ENCODE results near the gene SVEP1. TPM values are rescaled to one million over a fixed set of nuclear protein-coding genes. Genes with fewer than 3 reads are reported as not detected.

Gene SVEP1
- total RNA-seq, 2 donors from 2014 or later = 0.44 to 0.46 TPM

DNA sequence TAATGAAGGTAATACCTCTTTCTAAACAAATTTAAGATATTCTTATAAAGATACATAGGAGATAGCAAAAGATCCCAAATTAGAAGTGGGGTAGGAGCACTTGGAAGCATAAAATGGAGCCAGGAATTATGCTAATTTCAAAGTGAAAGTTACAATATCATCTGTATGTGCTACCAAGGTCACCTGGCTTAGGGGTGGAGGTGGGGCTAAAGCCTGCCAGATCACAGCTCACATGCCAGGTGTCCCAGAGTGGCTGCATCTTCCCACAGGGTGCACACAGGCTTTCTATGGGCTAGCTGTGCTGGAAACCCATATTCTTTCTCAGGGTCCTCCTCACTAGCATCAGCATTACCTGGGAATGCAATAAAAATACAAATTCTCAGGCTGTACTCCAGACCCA is 123.7 kb downstream of the SVEP1 start:
- no peaks in the 10 kb centered on the region for H3K4me1 ChIP-seq (ENCODE audit: control insufficient read depth, insufficient read depth, low read length)
- TF ChIP-seq CTCF (conservative IDR thresholded peaks at IDR 0.05) = no peak
- no peak overlapping the region for H3K9ac ChIP-seq (ENCODE audit: extremely low read depth, low read length, poor library complexity, severe bottlenecking)
- DNase-seq = no peak
- H3K9me3 ChIP-seq (ENCODE audit: control insufficient read depth, low read length) = no peaks in the 10 kb centered on the region
- Mint-ChIP-seq H3K27me3 (ENCODE audit: insufficient read depth) (no peaks in the 10 kb centered on the region), H3K9me3 (no peaks in the 10 kb centered on the region), H3K36me3 (ENCODE audit: low read depth) (no peaks in the 10 kb centered on the region), H3K4me3 (no peak overlapping the region), H3K27ac (no peak overlapping the region), H3K4me1 (no peaks in the 10 kb centered on the region)
- H3K36me3 ChIP-seq (ENCODE audit: control insufficient read depth, insufficient read depth, low read length) = no peaks in the 10 kb centered on the region
- H3K27ac ChIP-seq (ENCODE audit: low read depth, low read length) = no peak overlapping the region
- no peak overlapping the region for H3K4me3 ChIP-seq (ENCODE audit: low read length)
- H3K27me3 ChIP-seq (ENCODE audit: control insufficient read depth, insufficient read depth, low read length, poor library complexity, severe bottlenecking) = no peaks in the 10 kb centered on the region

GRCh38 chr9:110452227-110452801 is 127.2 kb downstream of the SVEP1 start:
- no peak for DNase-seq
- Mint-ChIP-seq H3K9me3 (peaks cover 2% of the 10 kb centered on the region), H3K36me3 (ENCODE audit: low read depth) (no peaks in the 10 kb centered on the region), H3K27ac (no peak overlapping the region), H3K27me3 (ENCODE audit: insufficient read depth) (no peaks in the 10 kb centered on the region), H3K4me1 (no peaks in the 10 kb centered on the region), H3K4me3 (no peak overlapping the region)
- no peaks in the 10 kb centered on the region for H3K4me1 ChIP-seq (ENCODE audit: control insufficient read depth, insufficient read depth, low read length)
- WGBS, 2 experiments (ENCODE audit: insufficient coverage in 1 of 2, insufficient read length in 1 of 2) = 33 to 34% methylated on average over 2 to 3 of the region's 3 CpGs
- H3K9me3 ChIP-seq (ENCODE audit: control insufficient read depth, low read length) = no peaks in the 10 kb centered on the region
- no peak overlapping the region for H3K27ac ChIP-seq (ENCODE audit: low read depth, low read length)
- no peaks in the 10 kb centered on the region for H3K27me3 ChIP-seq (ENCODE audit: control insufficient read depth, insufficient read depth, low read length, poor library complexity, severe bottlenecking)
- no peak overlapping the region for H3K9ac ChIP-seq (ENCODE audit: extremely low read depth, low read length, poor library complexity, severe bottlenecking)
- H3K4me3 ChIP-seq (ENCODE audit: low read length) = no peak overlapping the region
- no peaks in the 10 kb centered on the region for H3K36me3 ChIP-seq (ENCODE audit: control insufficient read depth, insufficient read depth, low read length)
- TF ChIP-seq CTCF (conservative IDR thresholded peaks at IDR 0.05) = peak; percentile 80

DNA sequence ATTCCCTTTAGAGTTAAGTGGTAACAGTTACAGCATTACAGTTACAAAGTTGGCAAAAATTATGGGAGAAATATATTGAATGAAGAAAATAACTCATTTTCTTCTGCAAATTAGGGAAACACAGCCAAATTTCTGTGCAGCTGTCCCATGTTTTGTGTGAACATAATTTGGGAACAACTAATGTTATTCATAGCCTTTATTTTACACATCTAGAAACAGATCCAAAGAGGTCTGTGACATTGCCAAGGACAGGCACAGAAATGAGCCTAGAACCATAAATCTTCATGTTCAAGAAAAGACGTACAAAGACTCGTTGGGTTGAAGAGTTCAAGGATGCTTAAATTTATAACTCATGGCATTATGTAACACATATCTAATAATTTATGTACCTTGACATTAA is 127.8 kb downstream of the SVEP1 start:
- H3K9me3 Mint-ChIP-seq = peaks cover 3% of the 10 kb centered on the region
- Histone ChIP-seq H3K9me3 (ENCODE audit: control insufficient read depth, low read length) (no peaks in the 10 kb centered on the region), H3K27me3 (ENCODE audit: control insufficient read depth, insufficient read depth, low read length, poor library complexity, severe bottlenecking) (no peaks in the 10 kb centered on the region), H3K36me3 (ENCODE audit: control insufficient read depth, insufficient read depth, low read length) (no peaks in the 10 kb centered on the region), H3K9ac (ENCODE audit: extremely low read depth, low read length, poor library complexity, severe bottlenecking) (no peak overlapping the region), H3K4me3 (ENCODE audit: low read length) (no peak overlapping the region), H3K27ac (ENCODE audit: low read depth, low read length) (no peak overlapping the region), H3K4me1 (ENCODE audit: control insufficient read depth, insufficient read depth, low read length) (no peaks in the 10 kb centered on the region)
- H3K36me3 Mint-ChIP-seq (ENCODE audit: low read depth) = no peaks in the 10 kb centered on the region
- H3K4me3 Mint-ChIP-seq = no peak overlapping the region
- no peak for DNase-seq
- no peaks in the 10 kb centered on the region for H3K27me3 Mint-ChIP-seq (ENCODE audit: insufficient read depth)
- H3K27ac Mint-ChIP-seq = no peak overlapping the region
- TF ChIP-seq CTCF (conservative IDR thresholded peaks at IDR 0.05) = no peak
- no peaks in the 10 kb centered on the region for H3K4me1 Mint-ChIP-seq
- WGBS, 2 experiments (ENCODE audit: insufficient coverage in 1 of 2, insufficient read length in 1 of 2) = 85% methylated on average over 2 of the region's 2 CpGs; no CpG with 5 or more reads in 1 of the 2 experiments
